Measurements from ENCODE around the gene CDK5RAP1. TPM values are rescaled to one million over a fixed set of nuclear protein-coding genes. Genes with fewer than 3 reads are reported as not detected.
A peak's percentile ranks its signal among the peaks of the same experiment; 100 is the strongest.

CDK5RAP1 gene
- total and polyA plus RNA-seq, 4 donors = 16.8 to 65.7 (median 23.6) TPM

- H3K9me3 ChIP-seq (ENCODE audit: control insufficient read depth, low read length) = no peaks in the 10 kb centered on the region
- no peak overlapping the region for H3K4me3 ChIP-seq (ENCODE audit: low read length in 2 of 2)
- intact Hi-C loops (cut with DNase I) = no loop called here
- no peak overlapping the region for H3K27ac ChIP-seq (ENCODE audit: low read depth in 1 of 2, low read length in 2 of 2)
- WGBS, 2 donors = 70 to 85% methylated on average over 3 of the region's 3 CpGs
- H3K27me3 ChIP-seq (ENCODE audit: control insufficient read depth in 1 of 2, insufficient read depth in 2 of 2, low read length in 1 of 2) = no peaks in the 10 kb centered on the region
- no peaks in the 10 kb centered on the region for H3K4me1 ChIP-seq (ENCODE audit: control insufficient read depth in 1 of 2, insufficient read depth in 2 of 2, low read length in 2 of 2)
- no peak for ATAC-seq (ENCODE audit: low FRiP score)
- H3K36me3 ChIP-seq (ENCODE audit: control insufficient read depth in 1 of 2, insufficient read depth in 2 of 2, low read length in 1 of 2) = peaks cover 0 to 4% of the 10 kb centered on the region in 2 donors
- peak in 1 of 2 donors; percentile 12 for DNase-seq
Measured at GRCh38 chr20:33351696-33352095, 49.6 kb downstream of the CDK5RAP1 start.

GRCh38 chr20:33349493-33349892 is 51.8 kb downstream of the CDK5RAP1 start:
- ATAC-seq (ENCODE audit: low FRiP score) (no peak), DNase-seq (peak in 1 of 2 donors; percentile 34)
- 95 to 96% methylated on average over 8 of the region's 8 CpGs for WGBS, 2 donors
- H3K27ac ChIP-seq (ENCODE audit: low read depth in 1 of 2, low read length in 2 of 2) = no peak overlapping the region
- peaks cover 0 to 3% of the 10 kb centered on the region in 2 donors for H3K36me3 ChIP-seq (ENCODE audit: control insufficient read depth in 1 of 2, insufficient read depth in 2 of 2, low read length in 1 of 2)
- intact Hi-C loops (cut with DNase I) = no loop called here
- no peak overlapping the region for H3K4me3 ChIP-seq (ENCODE audit: low read length in 2 of 2)
- no peaks in the 10 kb centered on the region for H3K9me3 ChIP-seq (ENCODE audit: control insufficient read depth, low read length)
- no peaks in the 10 kb centered on the region for H3K27me3 ChIP-seq (ENCODE audit: control insufficient read depth in 1 of 2, insufficient read depth in 2 of 2, low read length in 1 of 2)
- H3K4me1 ChIP-seq (ENCODE audit: control insufficient read depth in 1 of 2, insufficient read depth in 2 of 2, low read length in 2 of 2) = no peaks in the 10 kb centered on the region

- Histone ChIP-seq H3K36me3 (ENCODE audit: control insufficient read depth in 1 of 2, insufficient read depth in 2 of 2, low read length in 1 of 2) (peaks cover 0 to under 1% of the 10 kb centered on the region in 2 donors), H3K27ac (ENCODE audit: low read depth in 1 of 2, low read length in 2 of 2) (no peak overlapping the region), H3K27me3 (ENCODE audit: control insufficient read depth in 1 of 2, insufficient read depth in 2 of 2, low read length in 1 of 2) (no peaks in the 10 kb centered on the region), H3K9me3 (ENCODE audit: control insufficient read depth, low read length) (no peaks in the 10 kb centered on the region), H3K4me3 (ENCODE audit: low read length in 2 of 2) (no peak overlapping the region), H3K4me1 (ENCODE audit: control insufficient read depth in 1 of 2, insufficient read depth in 2 of 2, low read length in 2 of 2) (no peaks in the 10 kb centered on the region)
- ATAC-seq (ENCODE audit: low FRiP score) (no peak), DNase-seq (peak; percentile 28 to 64)
- intact Hi-C loops (cut with DNase I) = no loop called here
- 87 to 89% methylated on average over 11 of the region's 11 CpGs for WGBS, 2 donors
Measured at GRCh38 chr20:33348136-33348937, 53.0 kb downstream of the CDK5RAP1 start.

GRCh38 chr20:33345342-33345741 is 56.0 kb downstream of the CDK5RAP1 start:
- Histone ChIP-seq H3K27me3 (ENCODE audit: control insufficient read depth in 1 of 2, insufficient read depth in 2 of 2, low read length in 1 of 2) (no peaks in the 10 kb centered on the region), H3K9me3 (ENCODE audit: control insufficient read depth, low read length) (no peaks in the 10 kb centered on the region), H3K4me3 (ENCODE audit: low read length in 2 of 2) (no peak overlapping the region), H3K4me1 (ENCODE audit: control insufficient read depth in 1 of 2, insufficient read depth in 2 of 2, low read length in 2 of 2) (no peaks in the 10 kb centered on the region), H3K36me3 (ENCODE audit: control insufficient read depth in 1 of 2, insufficient read depth in 2 of 2, low read length in 1 of 2) (no peaks in the 10 kb centered on the region), H3K27ac (ENCODE audit: low read depth in 1 of 2, low read length in 2 of 2) (no peak overlapping the region)
- WGBS, 2 donors = 71 to 73% methylated on average over 9 of the region's 9 CpGs
- DNase-seq (peak; percentile 7 to 22), ATAC-seq (ENCODE audit: low FRiP score) (no peak)
- intact Hi-C loops (cut with DNase I) = no loop called here

GRCh38 chr20:33343521-33343920 is 57.8 kb downstream of the CDK5RAP1 start:
- H3K27me3 ChIP-seq (ENCODE audit: control insufficient read depth in 1 of 2, insufficient read depth in 2 of 2, low read length in 1 of 2) = no peaks in the 10 kb centered on the region
- H3K27ac ChIP-seq (ENCODE audit: low read depth in 1 of 2, low read length in 2 of 2) = no peak overlapping the region
- DNase-seq (peak; percentile 8), ATAC-seq (ENCODE audit: low FRiP score) (no peak)
- no peaks in the 10 kb centered on the region for H3K9me3 ChIP-seq (ENCODE audit: control insufficient read depth, low read length)
- no peak overlapping the region for H3K4me3 ChIP-seq (ENCODE audit: low read length in 2 of 2)
- H3K36me3 ChIP-seq (ENCODE audit: control insufficient read depth in 1 of 2, insufficient read depth in 2 of 2, low read length in 1 of 2) = no peaks in the 10 kb centered on the region
- intact Hi-C loops (cut with DNase I) = no loop called here
- 92 to 96% methylated on average over 4 of the region's 4 CpGs for WGBS, 2 donors
- H3K4me1 ChIP-seq (ENCODE audit: control insufficient read depth in 1 of 2, insufficient read depth in 2 of 2, low read length in 2 of 2) = no peaks in the 10 kb centered on the region

- intact Hi-C loops (cut with DNase I) = no loop called here
- 69 to 81% methylated on average over 8 of the region's 8 CpGs for WGBS, 2 donors
Measured at GRCh38 chr20:33339515-33340058, 61.7 kb downstream of the CDK5RAP1 start.

GRCh38 chr20:33338467-33339258 is 62.7 kb downstream of the CDK5RAP1 start:
- DNase-seq (no peak), ATAC-seq (ENCODE audit: low FRiP score) (no peak)
- Histone ChIP-seq H3K27ac (ENCODE audit: low read depth in 1 of 2, low read length in 2 of 2) (no peak overlapping the region), H3K36me3 (ENCODE audit: control insufficient read depth in 1 of 2, insufficient read depth in 2 of 2, low read length in 1 of 2) (no peaks in the 10 kb centered on the region), H3K4me1 (ENCODE audit: control insufficient read depth in 1 of 2, insufficient read depth in 2 of 2, low read length in 2 of 2) (no peaks in the 10 kb centered on the region), H3K27me3 (ENCODE audit: control insufficient read depth in 1 of 2, insufficient read depth in 2 of 2, low read length in 1 of 2) (no peaks in the 10 kb centered on the region), H3K9me3 (ENCODE audit: control insufficient read depth, low read length) (no peaks in the 10 kb centered on the region), H3K4me3 (ENCODE audit: low read length in 2 of 2) (no peak overlapping the region)
- intact Hi-C loops (cut with DNase I) = no loop called here
- 79 to 82% methylated on average over 5 of the region's 5 CpGs for WGBS, 2 donors

More at GRCh38 chr20:33339515-33340058, 61.7 kb downstream of the CDK5RAP1 start:
- ATAC-seq (ENCODE audit: low FRiP score) (no peak), DNase-seq (peak; percentile 6 to 37)
- H3K36me3 ChIP-seq (ENCODE audit: control insufficient read depth in 1 of 2, insufficient read depth in 2 of 2, low read length in 1 of 2) = no peaks in the 10 kb centered on the region
- H3K4me3 ChIP-seq (ENCODE audit: low read length in 2 of 2) = no peak overlapping the region
- H3K27me3 ChIP-seq (ENCODE audit: control insufficient read depth in 1 of 2, insufficient read depth in 2 of 2, low read length in 1 of 2) = no peaks in the 10 kb centered on the region
- no peaks in the 10 kb centered on the region for H3K4me1 ChIP-seq (ENCODE audit: control insufficient read depth in 1 of 2, insufficient read depth in 2 of 2, low read length in 2 of 2)
- H3K27ac ChIP-seq (ENCODE audit: low read depth in 1 of 2, low read length in 2 of 2) = no peak overlapping the region
- no peaks in the 10 kb centered on the region for H3K9me3 ChIP-seq (ENCODE audit: control insufficient read depth, low read length)

- DNase-seq (peak in 1 of 2 donors; percentile 3), ATAC-seq (ENCODE audit: low FRiP score) (no peak)
- no peaks in the 10 kb centered on the region for H3K27me3 ChIP-seq (ENCODE audit: control insufficient read depth in 1 of 2, insufficient read depth in 2 of 2, low read length in 1 of 2)
- H3K27ac ChIP-seq (ENCODE audit: low read depth in 1 of 2, low read length in 2 of 2) = no peak overlapping the region
- no peaks in the 10 kb centered on the region for H3K9me3 ChIP-seq (ENCODE audit: control insufficient read depth, low read length)
- no peaks in the 10 kb centered on the region for H3K4me1 ChIP-seq (ENCODE audit: control insufficient read depth in 1 of 2, insufficient read depth in 2 of 2, low read length in 2 of 2)
- intact Hi-C loops (cut with DNase I) = no loop called here
- H3K36me3 ChIP-seq (ENCODE audit: control insufficient read depth in 1 of 2, insufficient read depth in 2 of 2, low read length in 1 of 2) = no peaks in the 10 kb centered on the region
- whole genome bisulfite sequencing, 2 donors = 68 to 74% methylated on average over 6 of the region's 6 CpGs
- H3K4me3 ChIP-seq (ENCODE audit: low read length in 2 of 2) = no peak overlapping the region
Measured at GRCh38 chr20:33337531-33338165, 63.7 kb downstream of the CDK5RAP1 start.
